Vagina (tissue), 2 donors: ENCODE results near the gene CLDN18.

Source experiments
- CTCF ChIP-seq, 3 experiments: fragments of 450-650 bp in 2 of 3; fragments of 200-600 bp in 1 of 3; sonication (generic) in 1 of 3; IDR thresholded peaks; one replicate each; pipeline ENCODE4 v1.5.1; 2017 to 2019; ENCODE audit warnings: antibody characterized with exemption in 3 of 3, mild to moderate bottlenecking in 2 of 3, moderate library complexity in 2 of 3
- POLR2A ChIP-seq, 2 donors: fragments of 450-650 bp; IDR thresholded peaks; one replicate each; pipeline ENCODE4 v1.6.1; 2017; ENCODE audit warnings: antibody characterized with exemption in 2 of 2, mild to moderate bottlenecking in 2 of 2, moderate library complexity in 2 of 2
- POLR2AphosphoS5 ChIP-seq, 2 donors: sonication (generic); formaldehyde crosslinking; IDR thresholded peaks; one replicate each; pipeline ENCODE4 v1.9.0; 2017; ENCODE audit warnings: antibody characterized with exemption in 2 of 2, mild to moderate bottlenecking in 2 of 2, low read depth in 1 of 2; ENCODE audit not compliant: insufficient read depth in 1 of 2

- TF ChIP-seq CTCF (IDR thresholded peaks at IDR 0.05): no peak
- no peak for TF ChIP-seq POLR2A (IDR thresholded peaks at IDR 0.05)
- TF ChIP-seq POLR2AphosphoS5 (IDR thresholded peaks at IDR 0.05; ENCODE audit: insufficient read depth in 1 of 2, low read depth in 1 of 2): no peak
These were observed 44.1 kb downstream of the CLDN18 start for GRCh38 chr3:138054057-138054456.
